HL-60 (cell line): ENCODE measurements around the gene CARMIL1.
"Not testable (repeated sequence)": the region's sequence is repeated elsewhere in the genome, so short reads cannot be mapped to it uniquely, and the experiment has no call there.

Experiments used
- DNase-seq, 2 experiments: peaks; one replicate each; pipeline ENCODE4 v3.0.0-alpha.2; 2010 to 2020; ENCODE audit warnings: low read depth in 1 of 2, low spot score in 1 of 2
- H3K27ac ChIP-seq: fragments of 250-450 bp; sonication (Bioruptor Pico); replicated peaks from 2 replicates; pipeline ENCODE4 v1.5.1; 2020; ENCODE audit warnings: mild to moderate bottlenecking, moderate library complexity
- H3K27me3 ChIP-seq: fragments of 250-450 bp; sonication (Bioruptor Pico); 2 replicates; pipeline ENCODE4 v1.5.1; 2021; ENCODE audit warnings: mild to moderate bottlenecking, moderate library complexity; ENCODE audit not compliant: insufficient read depth, poor library complexity, severe bottlenecking
- H3K4me3 ChIP-seq: replicated peaks from 2 replicates; pipeline ENCODE4 v1.5.1; 2011; ENCODE audit warnings: mild to moderate bottlenecking, control low read depth, low read length; ENCODE audit not compliant: insufficient read depth
- CTCF ChIP-seq: IDR thresholded peaks from one replicate; pipeline ENCODE4 v1.5.1; 2011; ENCODE audit warnings: low read length, control low read depth, inconsistent platforms; ENCODE audit not compliant: insufficient read depth
- GABPA ChIP-seq: IDR thresholded peaks from 2 replicates; pipeline ENCODE4 v1.6.1; 2012; ENCODE audit warnings: low read depth
- POLR2AphosphoS5 ChIP-seq: IDR thresholded peaks from 2 replicates; pipeline ENCODE4 v1.6.1; 2012; ENCODE audit warnings: low read depth
- REST ChIP-seq: IDR thresholded peaks from 2 replicates; pipeline ENCODE4 v1.6.1; 2012; ENCODE audit warnings: low read depth; ENCODE audit not compliant: insufficient replicate concordance
- SPI1 ChIP-seq: IDR thresholded peaks from 2 replicates; pipeline ENCODE4 v1.6.1; 2012; ENCODE audit warnings: low read depth, mild to moderate bottlenecking, borderline replicate concordance

Gene CARMIL1

GRCh38 chr6:25371037-25371347, 91.8 kb downstream of the CARMIL1 start:
- no peak overlapping the region for H3K4me3 ChIP-seq
- H3K27me3 ChIP-seq = peaks cover 5% of the 10 kb centered on the region
- TF ChIP-seq REST (no peak), SPI1 (no peak), POLR2AphosphoS5 (no peak), GABPA (no peak)
- DNase-seq = no peak
- no peak overlapping the region for H3K27ac ChIP-seq

DNA sequence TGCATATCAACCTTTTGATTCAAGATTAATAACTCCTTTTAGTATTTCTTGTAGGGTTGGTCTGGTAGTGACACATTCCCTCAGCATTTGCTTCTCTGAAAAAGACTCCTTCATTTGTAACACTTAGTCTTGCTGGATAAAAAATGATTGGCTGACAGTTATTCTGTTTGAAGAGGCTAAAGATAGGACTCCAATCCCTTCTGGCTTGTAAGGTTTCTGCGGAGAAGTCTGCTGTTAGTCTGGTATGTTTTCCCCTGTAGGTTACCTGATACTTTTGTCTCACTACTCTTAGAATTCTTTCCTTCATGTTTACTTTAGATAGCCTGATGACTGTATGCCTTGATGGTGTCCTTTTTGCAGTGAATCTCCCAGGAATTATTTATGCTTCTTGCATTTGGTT, 96.0 kb downstream of the CARMIL1 start:
- no peak for DNase-seq
- H3K27ac ChIP-seq = no peak overlapping the region
- no peak for TF ChIP-seq CTCF
- TF ChIP-seq SPI1 = no peak
- no peak for TF ChIP-seq POLR2AphosphoS5
- TF ChIP-seq REST = no peak
- TF ChIP-seq GABPA = no peak
- peaks cover 5% of the 10 kb centered on the region for H3K27me3 ChIP-seq
- H3K4me3 ChIP-seq = no peak overlapping the region

DNA sequence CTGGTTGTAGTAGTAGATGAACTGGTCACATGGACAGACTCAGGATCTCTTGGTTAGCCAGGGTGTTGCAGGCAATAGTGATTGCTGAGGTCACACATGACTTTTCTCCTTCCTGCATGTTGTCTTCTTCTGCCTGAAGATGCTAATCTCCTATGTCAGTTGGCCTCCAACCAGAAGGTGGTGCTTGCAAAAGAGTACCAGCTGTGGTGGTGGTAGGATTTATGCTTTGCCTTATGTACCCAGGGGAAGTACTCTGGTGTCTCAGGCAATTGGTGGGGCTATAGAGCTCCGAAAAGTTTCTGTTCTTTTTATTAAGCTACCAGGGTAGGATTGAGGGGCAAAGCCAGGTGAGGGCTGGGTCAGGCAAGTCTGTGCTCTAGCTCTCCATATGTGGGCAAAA, 98.5 kb downstream of the CARMIL1 start:
- no peaks in the 10 kb centered on the region for H3K27me3 ChIP-seq
- TF ChIP-seq REST (no peak), POLR2AphosphoS5 (no peak), GABPA (no peak), CTCF (no peak), SPI1 (no peak)
- no peak for DNase-seq
- H3K4me3 ChIP-seq = no peak overlapping the region
- H3K27ac ChIP-seq = no peak overlapping the region

DNA sequence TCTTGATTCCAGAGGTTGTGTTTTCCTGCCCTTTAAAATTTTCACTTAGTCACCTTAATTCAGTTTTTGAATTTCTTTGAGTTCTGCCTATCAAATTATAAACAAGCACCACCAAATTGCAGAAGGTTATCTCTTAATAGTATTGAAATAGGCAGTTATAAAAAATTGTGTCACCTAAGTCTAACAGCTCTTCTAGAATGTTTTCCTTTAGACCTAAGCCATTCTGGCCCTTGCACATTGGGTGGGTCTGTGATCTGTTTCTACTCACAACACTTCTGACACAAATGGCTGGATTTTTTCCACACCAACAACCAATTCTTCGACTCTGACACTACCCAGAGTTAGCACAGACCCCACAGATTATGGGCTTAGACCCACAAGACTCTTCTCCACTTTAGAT, 101.9 kb downstream of the CARMIL1 start:
- H3K27ac ChIP-seq = no peak overlapping the region
- DNase-seq = no peak
- H3K27me3 ChIP-seq = no peaks in the 10 kb centered on the region
- TF ChIP-seq CTCF (no peak), GABPA (no peak), SPI1 (no peak), REST (no peak), POLR2AphosphoS5 (no peak)
- no peak overlapping the region for H3K4me3 ChIP-seq

DNA sequence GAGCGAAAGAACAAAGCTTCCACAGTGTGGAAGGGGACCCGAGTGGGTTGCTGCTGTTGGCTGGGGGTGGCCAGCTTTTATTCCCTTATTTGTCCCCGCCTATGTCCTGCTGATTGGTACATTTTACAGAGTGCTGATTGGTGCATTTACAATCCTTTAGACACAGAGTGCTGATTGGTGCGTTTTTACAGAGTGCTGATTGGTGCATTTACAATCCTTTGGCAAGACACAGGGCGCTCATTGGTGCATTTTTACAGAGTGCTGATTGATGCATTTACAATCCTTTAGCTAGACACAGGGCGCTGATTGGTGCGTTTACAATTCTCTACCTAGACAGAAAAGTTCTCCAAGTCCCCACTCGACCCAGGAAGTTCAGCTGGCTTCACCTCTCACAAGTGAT, 103.3 kb downstream of the CARMIL1 start:
- not testable (repeated sequence) for H3K27ac ChIP-seq, H3K27me3 ChIP-seq, H3K4me3 ChIP-seq, DNase-seq
